GM12891 (cell line): ENCODE measurements around the gene NSUN2.
"Not testable (repeated sequence)": the region's sequence is repeated elsewhere in the genome, so short reads cannot be mapped to it uniquely, and the experiment has no call there.

ENCODE experiments used
- POLR2AphosphoS5 ChIP-seq: IDR thresholded peaks from 2 replicates; pipeline ENCODE4 v1.6.1; 2011; ENCODE audit warnings: low read depth, low read length, control low read depth
- TAF1 ChIP-seq: IDR thresholded peaks from 2 replicates; pipeline ENCODE4 v1.6.1; 2011; ENCODE audit warnings: low read depth, low read length, control low read depth

GRCh38 chr5:6571607-6572006 lies 61.2 kb downstream of the NSUN2 start:
- TF ChIP-seq TAF1, POLR2AphosphoS5: not testable (repeated sequence)
